ENCODE data around the gene ALPK1. TPM values are rescaled to one million over a fixed set of nuclear protein-coding genes. Genes with fewer than 3 reads are reported as not detected.

ALPK1 gene
- total RNA-seq, 1 experiment from 2014 or later, result 0.17 TPM

- H3K36me3 Mint-ChIP-seq (ENCODE audit: insufficient read depth in 1 of 3, low read depth in 3 of 3), result peaks cover 0 to 10% (median 2%) of the 10 kb centered on the region in 3 experiments; a peak in 3 of 7 replicates
Measured at GRCh38 chr4:112288455-112288854, 8.7 kb upstream of the ALPK1 start.

More at GRCh38 chr4:112288455-112288854, 8.7 kb upstream of the ALPK1 start:
- H3K23ac ChIP-seq (ENCODE audit: insufficient read length, low read depth, low read length), result no peak overlapping the region
- H4K8ac ChIP-seq (replicated peaks; ENCODE audit: insufficient read length, low read depth, low read length), result no peak overlapping the region
- peaks cover 13% of the 10 kb centered on the region for H3K23me2 ChIP-seq (ENCODE audit: insufficient read length, low read depth, low read length, poor library complexity, severe bottlenecking)
- H2BK15ac ChIP-seq (ENCODE audit: low read depth, low read length), result no peak overlapping the region
- DNase-seq, result no peak
- no peak overlapping the region for H3K4me2 ChIP-seq (ENCODE audit: insufficient read depth, insufficient read length, low read length)
- H2BK5ac ChIP-seq (ENCODE audit: insufficient read length, low read length), result no peak overlapping the region
- no CpG with 5 or more reads among the region's 3 CpGs for WGBS (ENCODE audit: extremely low coverage, insufficient read length, low lambda C conversion rate)
- no peak overlapping the region for H2BK12ac ChIP-seq (ENCODE audit: insufficient read length, low read depth, low read length)
- H3K9ac ChIP-seq (ENCODE audit: extremely low read depth, insufficient read length, low read length), result no peak overlapping the region
- no peak overlapping the region for H2BK20ac ChIP-seq (ENCODE audit: low read depth, low read length, poor library complexity, severe bottlenecking)
- Mint-ChIP-seq H3K27ac (no peak overlapping the region), H3K4me1 (peaks cover 7 to 22% of the 10 kb centered on the region in 2 experiments), H3K9me3 (peaks cover 5 to 12% of the 10 kb centered on the region in 2 experiments), H3K27me3 (ENCODE audit: low read depth) (peaks cover 36% of the 10 kb centered on the region), H3K4me3 (no peak overlapping the region)
- no peak overlapping the region for H4K5ac ChIP-seq (ENCODE audit: insufficient read length, low read depth, low read length)
- H2AFZ ChIP-seq (ENCODE audit: low read length), result no peak overlapping the region
- no peak overlapping the region for H2BK120ac ChIP-seq (ENCODE audit: low read depth, low read length, poor library complexity, severe bottlenecking)
- H4K20me1 ChIP-seq (ENCODE audit: control insufficient read depth, insufficient read depth, insufficient read length), result no peaks in the 10 kb centered on the region
- no peak overlapping the region for H3K4ac ChIP-seq (ENCODE audit: low read depth, low read length)
- no peak overlapping the region for H3T11ph ChIP-seq (ENCODE audit: low read length)
- H3K14ac ChIP-seq (ENCODE audit: insufficient read depth, low read length), result no peak overlapping the region
- no peaks in the 10 kb centered on the region for H3K27me3 ChIP-seq (ENCODE audit: insufficient read depth, low read length)
- H3K4me1 ChIP-seq (ENCODE audit: insufficient read depth, low read length), result no peaks in the 10 kb centered on the region
- no peaks in the 10 kb centered on the region for H3K79me2 ChIP-seq (ENCODE audit: insufficient read depth, low read length)
- TF ChIP-seq CTCF (conservative IDR thresholded peaks at IDR 0.05), result no peak
- no peak overlapping the region for H4K91ac ChIP-seq (ENCODE audit: insufficient read length, low read depth, low read length)
- H3K79me1 ChIP-seq (ENCODE audit: insufficient read depth, low read depth, low read length, poor library complexity, severe bottlenecking), result no peaks in the 10 kb centered on the region
- no peak overlapping the region for H2AK5ac ChIP-seq (ENCODE audit: insufficient read length, low read length)
- no peak overlapping the region for H3K18ac ChIP-seq (ENCODE audit: insufficient read length, low read depth, low read length)
- H3K27ac ChIP-seq (ENCODE audit: insufficient read length, low read depth, low read length), result no peak overlapping the region
- no peaks in the 10 kb centered on the region for H3K9me3 ChIP-seq (ENCODE audit: control insufficient read depth, low read depth, low read length)
- no peak overlapping the region for H3K56ac ChIP-seq (ENCODE audit: insufficient read length, low read depth, low read length)

Data from H9 (cell line).